Stomach (tissue), 9 donors: ENCODE results near the gene SLC28A3. TPM values are rescaled to one million over a fixed set of nuclear protein-coding genes. Genes with fewer than 3 reads are reported as not detected.

ENCODE experiments used
- DNase-seq, 2 donors: peaks; one replicate each; pipeline versions ENCODE4 v3.0.0 to v3.0.0-alpha.2; 2013 to 2019
- H3K27ac ChIP-seq, 5 donors: fragments of 200-600 bp in 4 of 5; sonication (generic) in 4 of 5; one replicate each; pipeline ENCODE4 v1.5.1; 2013 to 2019; ENCODE audit warnings: mild to moderate bottlenecking in 1 of 5, moderate library complexity in 1 of 5
- H3K27me3 ChIP-seq, 3 donors: fragments of 200-600 bp; sonication (generic); one replicate each; pipeline ENCODE4 v1.5.1; 2017 to 2019; ENCODE audit warnings: mixed run types in 1 of 3
- H3K36me3 ChIP-seq, 4 donors: fragments of 200-600 bp; sonication (generic); 1 replicate in 3 of 4; 2 replicates in 1 of 4; pipeline ENCODE4 v1.5.1; 2016 to 2019
- H3K4me1 ChIP-seq, 4 donors: fragments of 200-600 bp; sonication (generic); one replicate each; pipeline ENCODE4 v1.5.1; 2016 to 2019
- H3K4me3 ChIP-seq, 4 donors: fragments of 200-600 bp; sonication (generic) in 3 of 4; one replicate each; pipeline ENCODE4 v1.5.1; 2016 to 2019; ENCODE audit warnings: mild to moderate bottlenecking in 1 of 4
- H3K9me3 ChIP-seq, 4 donors: fragments of 200-600 bp; sonication (generic); one replicate each; pipeline ENCODE4 v1.5.1; 2016 to 2019
- CTCF ChIP-seq, 7 experiments: fragments of 450-650 bp in 4 of 7; fragments of 200-600 bp in 3 of 7; sonication (generic) in 3 of 7; IDR thresholded peaks; one replicate each; pipeline ENCODE4 v1.5.1; 2016 to 2019; ENCODE audit warnings: antibody characterized with exemption in 7 of 7, control low read depth in 2 of 7, mild to moderate bottlenecking in 1 of 7
- EP300 ChIP-seq: sonication (generic); formaldehyde crosslinking; IDR thresholded peaks from one replicate; pipeline ENCODE4 v1.6.1; 2017; ENCODE audit warnings: antibody characterized with exemption
- POLR2A ChIP-seq, 4 donors: fragments of 450-650 bp; IDR thresholded peaks; one replicate each; pipeline ENCODE4 v1.6.1; 2016; ENCODE audit warnings: antibody characterized with exemption in 4 of 4, control low read depth in 2 of 4, mild to moderate bottlenecking in 1 of 4, moderate library complexity in 1 of 4
- POLR2AphosphoS5 ChIP-seq, 3 donors: sonication (generic); formaldehyde crosslinking; IDR thresholded peaks; one replicate each; pipeline ENCODE4 v1.6.1; 2016; ENCODE audit warnings: antibody characterized with exemption in 3 of 3
- WGBS, 5 donors: extraction: QIAGEN DNeasy Blood & Tissue Kit in 3 of 5; methylation state at CpG; one replicate each; pipeline versions ENCODE4 v1.1.5 to v1.1.7; 2013 to 2018; 5-methylcytosine and 5-hydroxymethylcytosine counted together
- intact Hi-C: fragments of 100-400 bp; cut with DNase I; formaldehyde crosslinking; loops from one replicate; pipeline ENCODE4 v1.15.1; 2023; ENCODE audit warnings: low total_unique reads
- polyA plus RNA-seq, 3 donors: library from polyadenylated mRNA; stranded (reverse); fragments of 200-250 nt; gene quantifications; one replicate each; pipeline ENCODE4 v1.2.3, GENCODE V29; 2013
- total RNA-seq, 5 donors: library from RNA; depleted of rRNA; stranded (reverse); fragments of >200 nt; gene quantifications; one replicate each; pipeline versions ENCODE4 v1.1.0 to v1.2.3, GENCODE V29; 2014 to 2016
- donor health status: healthy with polysubstance abuse.
- donor health status: Bipolar disorder and iron deficiency.
- donor health status: healthy.

Gene SLC28A3
- total and polyA plus RNA-seq, 8 donors = 0.58 to 6.3 (median 1.3) TPM; not detected in 2

GRCh38 chr9:84261070-84261746, 79.3 kb downstream of the SLC28A3 start:
- 32 to 36% (median 35%) methylated on average over 11 to 13 of the region's 13 CpGs for WGBS, 5 donors
- peak; percentile 88 to 93 for DNase-seq
- TF ChIP-seq POLR2AphosphoS5 (IDR thresholded peaks at IDR 0.05) = peak in 1 of 3 donors; percentile 65
- TF ChIP-seq CTCF (IDR thresholded peaks at IDR 0.05) = peak in 5 of 7 experiments; percentile 74 to 92 (median 89)
- TF ChIP-seq POLR2A (IDR thresholded peaks at IDR 0.05) = no peak
- Histone ChIP-seq H3K27me3 (peaks cover 0 to 17% (median 0%) of the 10 kb centered on the region in 3 donors), H3K4me3 (peak overlapping the region in 2 of 4 donors; percentile 10 to 31), H3K9me3 (no peaks in the 10 kb centered on the region), H3K36me3 (no peaks in the 10 kb centered on the region), H3K27ac (no peak overlapping the region), H3K4me1 (peaks cover 0 to 5% (median 2%) of the 10 kb centered on the region in 4 donors)
- intact Hi-C loops = no loop called here

- intact Hi-C loops = loop anchor here (5.0 kb wide), 1 partner anchor 321 kb away; no protein-coding TSS in a partner anchor
- WGBS, 5 donors = 56 to 77% (median 71%) methylated on average over 9 of the region's 9 CpGs
These were observed 82.2 kb downstream of the SLC28A3 start for GRCh38 chr9:84258371-84258770.

DNA sequence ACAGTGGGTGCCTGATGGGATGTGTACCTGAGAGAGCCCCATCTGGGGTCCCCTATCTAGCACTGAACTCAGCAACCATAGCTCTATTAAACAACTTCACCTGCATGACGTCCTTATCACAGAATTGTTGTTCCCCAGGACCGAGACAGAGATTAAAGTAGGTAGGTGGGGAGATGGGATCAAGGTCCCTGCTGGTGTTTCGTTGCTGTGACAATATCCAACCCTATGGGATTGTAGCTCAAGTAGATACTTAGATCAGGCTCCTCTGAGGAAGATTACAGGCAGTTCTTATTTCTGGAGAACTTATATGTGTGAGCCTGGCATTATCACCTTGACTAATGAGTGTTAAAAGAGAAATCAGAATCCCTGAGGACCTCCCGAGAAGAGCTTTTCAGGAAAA, 84.9 kb downstream of the SLC28A3 start:
- Histone ChIP-seq H3K9me3 (no peaks in the 10 kb centered on the region), H3K27me3 (peaks cover 0 to 4% (median 0%) of the 10 kb centered on the region in 3 donors), H3K36me3 (no peaks in the 10 kb centered on the region), H3K4me1 (no peaks in the 10 kb centered on the region), H3K27ac (no peak overlapping the region), H3K4me3 (no peak overlapping the region)
- no peak for DNase-seq
- intact Hi-C loops = loop anchor here (5.0 kb wide), 1 partner anchor 318 kb away; no protein-coding TSS in a partner anchor
- TF ChIP-seq POLR2A (IDR thresholded peaks at IDR 0.05) = no peak
- TF ChIP-seq CTCF (IDR thresholded peaks at IDR 0.05) = no peak
- no peak for TF ChIP-seq EP300
- TF ChIP-seq POLR2AphosphoS5 (IDR thresholded peaks at IDR 0.05) = no peak
- WGBS, 5 donors = 33 to 69% (median 51%) methylated on average over 4 of the region's 4 CpGs

More at GRCh38 chr9:84258371-84258770, 82.2 kb downstream of the SLC28A3 start:
- H3K27me3 ChIP-seq = peaks cover 0 to 12% (median 0%) of the 10 kb centered on the region in 3 donors
- no peaks in the 10 kb centered on the region for H3K36me3 ChIP-seq
- peaks cover 0 to 5% (median 2%) of the 10 kb centered on the region in 4 donors for H3K4me1 ChIP-seq
- H3K9me3 ChIP-seq = no peaks in the 10 kb centered on the region
- TF ChIP-seq CTCF (IDR thresholded peaks at IDR 0.05) (no peak), EP300 (no peak), POLR2AphosphoS5 (IDR thresholded peaks at IDR 0.05) (no peak), POLR2A (IDR thresholded peaks at IDR 0.05) (no peak)
- no peak for DNase-seq
- H3K4me3 ChIP-seq = no peak overlapping the region
- H3K27ac ChIP-seq = no peak overlapping the region

DNA sequence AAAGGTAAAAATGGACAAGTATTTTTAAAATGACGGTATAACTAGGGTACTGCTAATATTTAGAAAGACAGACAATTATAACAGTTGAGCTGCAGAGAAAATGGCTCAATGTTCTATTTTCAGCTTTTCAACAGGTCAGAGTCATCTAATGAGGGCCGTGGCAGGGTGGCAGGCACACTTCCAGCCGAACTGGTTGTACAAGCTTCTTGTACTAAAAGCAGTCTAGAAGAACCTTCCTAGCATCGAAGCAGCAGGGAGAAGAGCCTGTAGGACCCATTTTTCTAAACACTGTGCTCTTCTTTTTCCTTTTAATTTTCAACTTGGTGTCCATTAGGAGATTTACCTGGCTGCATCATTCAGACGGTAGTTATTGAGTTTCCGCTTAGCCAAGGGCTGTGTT, 85.6 kb downstream of the SLC28A3 start:
- no peaks in the 10 kb centered on the region for H3K9me3 ChIP-seq

More for the DNA sequence above, 85.6 kb downstream of the SLC28A3 start:
- peak; percentile 72 to 85 for DNase-seq
- intact Hi-C loops = loop anchor here (5.0 kb wide), 1 partner anchor 318 kb away; no protein-coding TSS in a partner anchor
- Histone ChIP-seq H3K4me1 (no peaks in the 10 kb centered on the region), H3K27me3 (peaks cover 0 to 4% (median 0%) of the 10 kb centered on the region in 3 donors), H3K4me3 (no peak overlapping the region), H3K27ac (no peak overlapping the region), H3K36me3 (no peaks in the 10 kb centered on the region)
- TF ChIP-seq EP300 = no peak
- no peak for TF ChIP-seq CTCF (IDR thresholded peaks at IDR 0.05)
- no peak for TF ChIP-seq POLR2A (IDR thresholded peaks at IDR 0.05)
- no peak for TF ChIP-seq POLR2AphosphoS5 (IDR thresholded peaks at IDR 0.05)
- WGBS, 5 donors = 40 to 56% (median 52%) methylated on average over 6 of the region's 6 CpGs
